ENCODE results near the gene ABCE1. TPM values are rescaled to one million over a fixed set of nuclear protein-coding genes. Genes with fewer than 3 reads are reported as not detected.

The ABCE1 gene
- polyA plus RNA-seq, 1 donor (not counting 4 experiments of a cell fraction or from before 2014, with no cell fraction given), result 110 TPM

DNA sequence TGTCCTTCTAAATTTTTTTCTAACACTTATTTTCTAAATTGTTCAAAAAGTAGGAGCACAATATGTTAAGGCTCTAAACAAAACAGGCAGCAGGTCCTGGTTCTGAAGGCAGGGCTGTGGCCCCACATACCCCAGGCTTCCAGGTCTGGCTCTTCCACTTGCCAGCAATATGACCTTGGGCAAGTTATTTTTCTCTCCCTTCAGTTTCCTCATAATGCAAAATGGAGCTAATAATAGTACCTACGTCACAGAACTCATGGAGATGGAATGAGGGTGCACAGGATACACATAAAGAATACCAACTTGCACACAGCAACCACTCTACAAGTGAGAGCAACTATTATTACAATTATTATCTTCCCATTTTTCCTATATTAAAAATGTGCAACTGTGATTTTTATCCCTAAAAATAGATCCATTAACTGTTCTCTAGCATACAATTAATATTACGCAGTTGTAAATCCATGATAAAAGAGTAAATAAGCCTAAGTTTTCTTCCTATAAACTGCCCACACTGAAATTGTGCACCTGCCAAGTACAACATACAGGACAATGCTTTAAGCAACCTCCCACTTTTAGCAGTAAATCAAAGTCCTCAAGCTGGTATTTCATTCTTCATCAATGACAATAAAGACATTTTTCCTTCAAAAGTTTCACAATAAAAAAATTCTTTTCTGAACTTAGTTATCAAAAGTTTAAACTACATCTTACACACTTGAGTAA lies 55.2 kb downstream of the ABCE1 start:
- Histone ChIP-seq H3K4me2 (ENCODE audit: control insufficient read depth, extremely low read depth, insufficient read depth, low read depth, low read length) (no peak overlapping the region), H3K79me2 (ENCODE audit: control insufficient read depth, insufficient read depth, low read length) (peaks cover 3% of the 10 kb centered on the region), H3K27ac (ENCODE audit: control insufficient read depth, insufficient read depth, low read length) (no peak overlapping the region), H3K36me3 (ENCODE audit: control insufficient read depth in 2 of 2, extremely low read depth in 1 of 2, insufficient read depth in 2 of 2, low read length in 2 of 2) (peaks cover 11 to 16% of the 10 kb centered on the region in 2 experiments), H3K9me1 (ENCODE audit: control insufficient read depth, extremely low read depth, insufficient read depth, low read length) (no peaks in the 10 kb centered on the region), H2AFZ (ENCODE audit: control insufficient read depth, low read length) (no peak overlapping the region), H3K9me3 (ENCODE audit: control insufficient read depth, low read depth, low read length) (no peaks in the 10 kb centered on the region), H3K9ac (ENCODE audit: control insufficient read depth, extremely low read depth, insufficient read depth, low read length) (no peak overlapping the region), H3K27me3 (ENCODE audit: control insufficient read depth, extremely low read depth, insufficient read depth, low read length) (no peaks in the 10 kb centered on the region), H4K20me1 (ENCODE audit: control insufficient read depth, extremely low read depth, insufficient read depth, low read length) (no peaks in the 10 kb centered on the region), H3K4me3 (ENCODE audit: control insufficient read depth in 2 of 3, extremely low read depth in 1 of 3, insufficient read depth in 2 of 3, low read depth in 1 of 3, low read length in 3 of 3) (no peak overlapping the region), H3K4me1 (ENCODE audit: control insufficient read depth, extremely low read depth, insufficient read depth, low read length) (no peaks in the 10 kb centered on the region)
- dilution Hi-C loops (cut with MboI; ENCODE audit: extremely low pct_ligation_motif_present, low sequenced_read_pairs), result no loop called here
- TF ChIP-seq, protein P1, sequence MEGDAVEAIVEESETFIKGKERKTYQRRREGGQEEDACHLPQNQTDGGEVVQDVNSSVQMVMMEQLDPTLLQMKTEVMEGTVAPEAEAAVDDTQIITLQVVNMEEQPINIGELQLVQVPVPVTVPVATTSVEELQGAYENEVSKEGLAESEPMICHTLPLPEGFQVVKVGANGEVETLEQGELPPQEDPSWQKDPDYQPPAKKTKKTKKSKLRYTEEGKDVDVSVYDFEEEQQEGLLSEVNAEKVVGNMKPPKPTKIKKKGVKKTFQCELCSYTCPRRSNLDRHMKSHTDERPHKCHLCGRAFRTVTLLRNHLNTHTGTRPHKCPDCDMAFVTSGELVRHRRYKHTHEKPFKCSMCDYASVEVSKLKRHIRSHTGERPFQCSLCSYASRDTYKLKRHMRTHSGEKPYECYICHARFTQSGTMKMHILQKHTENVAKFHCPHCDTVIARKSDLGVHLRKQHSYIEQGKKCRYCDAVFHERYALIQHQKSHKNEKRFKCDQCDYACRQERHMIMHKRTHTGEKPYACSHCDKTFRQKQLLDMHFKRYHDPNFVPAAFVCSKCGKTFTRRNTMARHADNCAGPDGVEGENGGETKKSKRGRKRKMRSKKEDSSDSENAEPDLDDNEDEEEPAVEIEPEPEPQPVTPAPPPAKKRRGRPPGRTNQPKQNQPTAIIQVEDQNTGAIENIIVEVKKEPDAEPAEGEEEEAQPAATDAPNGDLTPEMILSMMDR (optimal IDR thresholded peaks at IDR 0.05 in 1 of 3, IDR thresholded peaks at IDR 0.05 in 1 of 3, conservative IDR thresholded peaks at IDR 0.05 in 1 of 3; ENCODE audit: extremely low read depth in 1 of 3, insufficient read depth in 2 of 3, low read length in 3 of 3), result no peak
- TF ChIP-seq EZH2 (IDR thresholded peaks at IDR 0.05; ENCODE audit: low read length), result no peak
- no peak for DNase-seq (ENCODE audit: low read depth, low spot score)
- no peak for FAIRE-seq

DNA sequence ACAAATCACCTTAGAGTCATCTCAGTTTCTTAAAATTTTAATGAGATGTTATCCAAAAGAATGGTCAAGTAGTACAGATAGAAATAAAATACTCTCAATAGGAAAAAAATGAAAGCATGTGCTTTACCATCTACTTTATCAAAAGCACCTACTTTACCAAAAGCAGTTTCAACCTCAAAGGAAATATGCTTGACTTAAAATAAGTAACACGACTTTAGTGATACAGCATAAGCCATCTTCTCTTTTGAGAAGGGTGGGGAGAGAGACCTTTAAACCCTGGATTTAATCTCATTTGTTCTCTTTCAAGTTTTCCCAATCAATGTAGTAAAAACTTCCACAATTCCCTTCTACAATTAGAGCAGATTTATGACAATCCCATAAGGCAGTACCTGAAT lies 55.8 kb downstream of the ABCE1 start:
- Histone ChIP-seq H3K4me1 (ENCODE audit: control insufficient read depth, extremely low read depth, insufficient read depth, low read length) (no peaks in the 10 kb centered on the region), H3K9me3 (ENCODE audit: control insufficient read depth, low read depth, low read length) (no peaks in the 10 kb centered on the region), H2AFZ (ENCODE audit: control insufficient read depth, low read length) (no peak overlapping the region), H3K79me2 (ENCODE audit: control insufficient read depth, insufficient read depth, low read length) (peaks cover 5% of the 10 kb centered on the region), H3K4me2 (ENCODE audit: control insufficient read depth, extremely low read depth, insufficient read depth, low read depth, low read length) (no peak overlapping the region), H3K27me3 (ENCODE audit: control insufficient read depth, extremely low read depth, insufficient read depth, low read length) (no peaks in the 10 kb centered on the region), H3K9ac (ENCODE audit: control insufficient read depth, extremely low read depth, insufficient read depth, low read length) (no peak overlapping the region), H4K20me1 (ENCODE audit: control insufficient read depth, extremely low read depth, insufficient read depth, low read length) (no peaks in the 10 kb centered on the region), H3K27ac (ENCODE audit: control insufficient read depth, insufficient read depth, low read length) (no peak overlapping the region), H3K4me3 (ENCODE audit: control insufficient read depth in 2 of 3, extremely low read depth in 1 of 3, insufficient read depth in 2 of 3, low read depth in 1 of 3, low read length in 3 of 3) (no peak overlapping the region), H3K9me1 (ENCODE audit: control insufficient read depth, extremely low read depth, insufficient read depth, low read length) (no peaks in the 10 kb centered on the region), H3K36me3 (ENCODE audit: control insufficient read depth in 2 of 2, extremely low read depth in 1 of 2, insufficient read depth in 2 of 2, low read length in 2 of 2) (peaks cover 10 to 13% of the 10 kb centered on the region in 2 experiments)
- dilution Hi-C loops (cut with MboI; ENCODE audit: extremely low pct_ligation_motif_present, low sequenced_read_pairs), result no loop called here
- DNase-seq (ENCODE audit: low read depth, low spot score), result no peak
- peak; percentile 20 for FAIRE-seq
- no peak for TF ChIP-seq EZH2 (IDR thresholded peaks at IDR 0.05; ENCODE audit: low read length)
- TF ChIP-seq, protein P1 (optimal IDR thresholded peaks at IDR 0.05 in 1 of 3, IDR thresholded peaks at IDR 0.05 in 1 of 3, conservative IDR thresholded peaks at IDR 0.05 in 1 of 3; ENCODE audit: extremely low read depth in 1 of 3, insufficient read depth in 2 of 3, low read length in 3 of 3), result no peak
